Mammary epithelial cell (primary cell): ENCODE results near the gene PJVK.

Experiments
- EZH2 ChIP-seq: IDR thresholded peaks from 2 replicates; pipeline ENCODE4 v1.6.1; 2012; ENCODE audit warnings: low read length, inconsistent platforms, borderline replicate concordance
- TF ChIP-seq, protein P1 (sequence below), 2 donors: IDR thresholded peaks in 1 of 2; conservative IDR thresholded peaks in 1 of 2; 2 replicates each; pipeline ENCODE4 v1.5.1; 2011 to 2012; ENCODE audit warnings: inconsistent platforms in 2 of 2, low read length in 2 of 2, mild to moderate bottlenecking in 2 of 2, control low read depth in 1 of 2, low read depth in 1 of 2; ENCODE audit not compliant: insufficient read depth in 1 of 2; ENCODE audit errors: extremely low read depth in 1 of 2

- TF ChIP-seq, protein P1, sequence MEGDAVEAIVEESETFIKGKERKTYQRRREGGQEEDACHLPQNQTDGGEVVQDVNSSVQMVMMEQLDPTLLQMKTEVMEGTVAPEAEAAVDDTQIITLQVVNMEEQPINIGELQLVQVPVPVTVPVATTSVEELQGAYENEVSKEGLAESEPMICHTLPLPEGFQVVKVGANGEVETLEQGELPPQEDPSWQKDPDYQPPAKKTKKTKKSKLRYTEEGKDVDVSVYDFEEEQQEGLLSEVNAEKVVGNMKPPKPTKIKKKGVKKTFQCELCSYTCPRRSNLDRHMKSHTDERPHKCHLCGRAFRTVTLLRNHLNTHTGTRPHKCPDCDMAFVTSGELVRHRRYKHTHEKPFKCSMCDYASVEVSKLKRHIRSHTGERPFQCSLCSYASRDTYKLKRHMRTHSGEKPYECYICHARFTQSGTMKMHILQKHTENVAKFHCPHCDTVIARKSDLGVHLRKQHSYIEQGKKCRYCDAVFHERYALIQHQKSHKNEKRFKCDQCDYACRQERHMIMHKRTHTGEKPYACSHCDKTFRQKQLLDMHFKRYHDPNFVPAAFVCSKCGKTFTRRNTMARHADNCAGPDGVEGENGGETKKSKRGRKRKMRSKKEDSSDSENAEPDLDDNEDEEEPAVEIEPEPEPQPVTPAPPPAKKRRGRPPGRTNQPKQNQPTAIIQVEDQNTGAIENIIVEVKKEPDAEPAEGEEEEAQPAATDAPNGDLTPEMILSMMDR (conservative IDR thresholded peaks at IDR 0.05 in 1 of 2, IDR thresholded peaks at IDR 0.05 in 1 of 2; ENCODE audit: extremely low read depth in 1 of 2, insufficient read depth in 1 of 2, low read depth in 1 of 2, low read length in 2 of 2), result no peak
- no peak for TF ChIP-seq EZH2
Observed at GRCh38 chr2:178476477-178476876, 25.3 kb downstream of the PJVK start.
